HG03565 (cell line): ENCODE results near the gene SUPV3L1.

ENCODE experiments used
- ATAC-seq: cut with Tn5 transposase; IDR thresholded peaks from one replicate; pipeline ENCODE4 v1.9.1; 2021; ENCODE audit warnings: mild to moderate bottlenecking, moderate library complexity; ENCODE audit not compliant: unreplicated experiment

SUPV3L1 gene

DNA sequence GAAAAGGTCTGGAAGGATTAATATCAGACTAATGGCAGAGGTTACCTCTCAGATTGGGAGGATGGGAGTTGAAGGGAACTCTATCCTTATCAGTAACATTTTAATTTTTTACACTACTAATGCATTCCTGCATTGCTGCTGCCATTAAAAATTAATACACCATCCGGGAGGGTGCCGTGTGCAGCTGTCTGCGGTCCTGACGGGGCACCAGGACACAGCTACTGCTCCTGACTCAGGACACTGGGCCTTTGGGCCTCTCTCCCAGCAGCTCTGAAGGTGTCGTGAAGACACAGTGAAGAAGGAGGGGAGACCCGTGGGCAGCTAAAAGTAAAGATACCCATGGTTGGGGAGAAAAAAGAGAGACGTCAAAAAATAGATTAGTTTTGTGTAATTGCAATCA, 74.8 kb downstream of the SUPV3L1 start:
- ATAC-seq, result no peak
